AG10803 (cell line): Measurements from ENCODE around the gene MGAT5.

Experiments
- DNase-seq: peaks from one replicate; pipeline ENCODE4 v3.0.0; 2010; ENCODE audit warnings: low read depth
- H3K4me3 ChIP-seq: 2 replicates; pipeline ENCODE4 v1.5.1; 2011; ENCODE audit warnings: mild to moderate bottlenecking, low read length, control low read depth
- CTCF ChIP-seq: conservative IDR thresholded peaks from 2 replicates; pipeline ENCODE4 v1.5.1; 2011; ENCODE audit warnings: mild to moderate bottlenecking, low read length, control low read depth, inconsistent platforms

The MGAT5 gene

DNA sequence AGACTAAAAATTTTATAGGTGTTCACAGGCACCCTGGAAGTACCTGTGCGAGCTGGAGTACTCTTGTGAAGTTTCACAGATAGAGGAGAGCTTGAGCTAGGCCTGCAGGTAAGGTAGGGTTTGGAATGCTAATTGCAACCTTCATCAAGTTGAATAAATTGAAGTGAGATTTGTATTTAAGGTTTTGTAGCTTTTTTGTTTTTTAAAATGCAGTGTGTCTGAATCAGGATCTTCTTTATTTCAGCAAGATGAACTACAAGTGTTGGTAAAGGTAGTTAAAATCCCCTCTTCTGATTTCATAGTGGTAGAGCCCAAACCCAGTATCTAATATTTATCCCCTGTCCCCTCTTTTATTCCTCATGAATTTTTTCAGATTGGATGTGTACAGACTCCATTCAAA is 45.5 kb downstream of the MGAT5 start:
- no peak for DNase-seq
- no peak overlapping the region for H3K4me3 ChIP-seq
- TF ChIP-seq CTCF = no peak

DNA sequence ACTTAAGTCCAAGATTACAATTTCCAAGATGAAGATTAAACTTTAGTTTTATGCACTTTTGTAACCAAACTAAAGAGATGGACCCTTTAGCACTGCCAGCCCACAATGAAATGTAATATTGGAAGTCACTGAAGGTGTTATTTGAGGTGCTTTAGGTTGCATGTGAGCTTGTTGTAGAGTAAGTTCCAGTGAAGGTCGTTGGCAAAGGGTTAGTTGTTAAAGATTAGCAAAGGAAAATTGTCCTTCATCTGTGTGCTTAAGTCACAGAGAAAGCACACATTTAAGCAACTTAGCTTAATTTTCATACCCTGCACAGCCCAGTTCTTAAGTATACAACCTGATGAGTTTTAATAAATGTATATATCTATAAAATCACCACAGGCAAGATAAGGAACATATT is 46.7 kb downstream of the MGAT5 start:
- no peak for DNase-seq
- H3K4me3 ChIP-seq = no peak overlapping the region
- TF ChIP-seq CTCF = no peak

DNA sequence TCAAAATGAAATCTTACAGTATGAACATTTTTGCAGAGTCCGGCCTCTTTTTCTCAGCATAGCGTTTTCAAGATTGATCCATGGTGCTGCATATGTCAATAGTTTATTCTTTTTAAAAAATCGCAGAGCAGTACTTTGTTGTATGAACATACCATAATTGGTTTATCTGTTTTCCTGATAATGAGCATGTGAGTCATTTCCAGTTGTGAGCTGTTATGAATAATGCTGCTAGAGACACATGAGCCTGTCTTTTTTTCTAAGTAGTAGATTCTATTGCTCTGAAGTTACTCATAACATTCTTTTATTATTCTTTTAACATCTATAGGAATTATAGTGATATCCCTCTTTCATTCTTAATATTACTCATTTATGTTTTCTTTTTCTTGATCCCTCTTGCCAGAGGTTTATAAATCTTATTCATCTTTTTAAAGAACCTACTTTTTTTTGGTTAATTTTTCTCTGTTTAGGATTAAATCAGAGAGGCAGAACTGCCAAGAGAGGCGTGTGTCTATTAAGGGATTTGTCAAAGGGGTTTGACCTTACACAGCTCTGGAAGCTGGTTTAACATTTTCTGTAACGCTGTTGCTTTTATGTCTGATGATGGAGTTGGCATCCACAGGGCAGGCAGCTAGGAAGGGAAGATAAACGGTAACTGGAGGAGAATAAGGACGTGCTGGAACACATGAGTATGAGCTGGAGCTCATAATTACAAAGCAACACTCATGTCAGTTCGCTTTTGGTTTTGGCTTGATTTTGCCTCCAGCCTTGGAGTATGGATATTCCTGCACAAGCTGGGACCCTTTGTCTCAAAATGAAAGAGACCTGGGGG is 47.4 kb downstream of the MGAT5 start:
- H3K4me3 ChIP-seq = no peak overlapping the region
- no peak for TF ChIP-seq CTCF
- DNase-seq = peak; percentile 20

GRCh38 chr2:134301928-134302260 is 48.0 kb downstream of the MGAT5 start:
- no peak for DNase-seq
- H3K4me3 ChIP-seq = no peak overlapping the region
- no peak for TF ChIP-seq CTCF

- no peak for DNase-seq
- TF ChIP-seq CTCF = no peak
- no peak overlapping the region for H3K4me3 ChIP-seq
These were observed 50.7 kb downstream of the MGAT5 start for GRCh38 chr2:134304394-134305108.

DNA sequence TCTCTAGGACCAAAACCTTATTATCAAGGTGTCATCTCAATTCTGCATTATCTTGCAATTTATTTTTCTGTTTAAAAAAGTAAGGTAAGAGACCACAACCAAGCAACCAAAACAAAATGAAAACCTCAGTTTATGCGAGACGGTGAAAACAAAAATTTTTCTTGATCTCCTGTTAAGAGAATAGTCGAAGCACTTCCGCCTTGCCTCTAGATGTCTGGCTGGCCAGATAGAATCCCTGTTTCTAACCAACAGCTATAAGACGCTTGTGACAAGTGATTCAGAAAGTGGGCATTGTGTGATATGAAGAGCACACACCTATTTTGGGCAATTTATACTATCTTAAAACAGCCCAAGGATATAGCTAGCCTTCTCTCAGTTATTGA is 51.2 kb downstream of the MGAT5 start:
- DNase-seq = no peak
- H3K4me3 ChIP-seq = no peak overlapping the region
- no peak for TF ChIP-seq CTCF

DNA sequence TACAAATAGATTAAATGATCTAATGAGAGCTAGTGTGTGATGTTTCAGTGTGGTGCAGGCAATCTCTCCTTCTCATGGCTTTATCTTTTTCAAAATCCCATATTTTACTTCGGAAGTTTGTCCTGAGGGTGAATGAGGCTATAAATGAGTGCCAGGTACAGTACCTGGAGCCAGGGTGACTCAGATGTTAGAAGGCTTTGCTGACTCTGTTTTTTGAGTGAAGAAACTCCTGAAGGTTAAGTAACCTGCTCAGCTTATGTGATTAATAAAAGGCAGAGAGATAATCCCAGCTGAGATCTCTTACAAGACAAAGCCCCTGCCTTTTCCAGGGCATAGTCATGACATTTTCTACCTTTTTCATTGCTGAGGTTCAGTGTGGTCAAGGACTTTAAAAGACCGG is 52.6 kb downstream of the MGAT5 start:
- TF ChIP-seq CTCF = no peak
- H3K4me3 ChIP-seq = no peak overlapping the region
- DNase-seq = no peak
